ENCODE results near the gene CAP1. TPM values are rescaled to one million over a fixed set of nuclear protein-coding genes. Genes with fewer than 3 reads are reported as not detected.

CAP1 gene
- total and polyA plus RNA-seq, 7 donors = 177 to 412 (median 234) TPM

- Histone ChIP-seq H3K27me3 (no peaks in the 10 kb centered on the region), H3K27ac (no peak overlapping the region), H3K9me3 (no peaks in the 10 kb centered on the region), H3K4me3 (no peak overlapping the region), H3K36me3 (peaks cover 0 to 66% (median 27%) of the 10 kb centered on the region in 4 donors), H3K4me1 (no peaks in the 10 kb centered on the region)
- TF ChIP-seq POLR2A (IDR thresholded peaks at IDR 0.05) (no peak), CTCF (IDR thresholded peaks at IDR 0.05) (no peak), POLR2AphosphoS5 (IDR thresholded peaks at IDR 0.05) (no peak), EP300 (IDR thresholded peaks at IDR 0.05) (no peak)
- intact Hi-C loops (cut with DNase I) = no loop called here
- no peak for DNase-seq
- 87 to 91% methylated on average over 5 of the region's 5 CpGs for WGBS, 2 donors
These were observed 50.3 kb downstream of the CAP1 start for GRCh38 chr1:40090652-40091355.

GRCh38 chr1:40092241-40092640 lies 51.7 kb downstream of the CAP1 start:
- H3K4me1 ChIP-seq = peaks cover 0 to 8% (median 2%) of the 10 kb centered on the region in 4 donors
- TF ChIP-seq EP300 (IDR thresholded peaks at IDR 0.05) = no peak
- TF ChIP-seq POLR2A (IDR thresholded peaks at IDR 0.05) = no peak
- no peak for TF ChIP-seq CTCF (IDR thresholded peaks at IDR 0.05)
- no peak for TF ChIP-seq POLR2AphosphoS5 (IDR thresholded peaks at IDR 0.05)
- 95 to 98% methylated on average over 2 of the region's 2 CpGs for WGBS, 2 donors
- no peaks in the 10 kb centered on the region for H3K27me3 ChIP-seq
- no peak overlapping the region for H3K27ac ChIP-seq
- intact Hi-C loops (cut with DNase I) = no loop called here
- H3K36me3 ChIP-seq = peaks cover 0 to 54% (median 26%) of the 10 kb centered on the region in 4 donors
- no peaks in the 10 kb centered on the region for H3K9me3 ChIP-seq
- no peak for DNase-seq
- no peak overlapping the region for H3K4me3 ChIP-seq

- peaks cover 0 to 14% (median 7%) of the 10 kb centered on the region in 4 donors for H3K4me1 ChIP-seq
- no peaks in the 10 kb centered on the region for H3K27me3 ChIP-seq
- TF ChIP-seq CTCF (IDR thresholded peaks at IDR 0.05) (no peak), POLR2A (IDR thresholded peaks at IDR 0.05) (no peak), EP300 (IDR thresholded peaks at IDR 0.05) (no peak), POLR2AphosphoS5 (IDR thresholded peaks at IDR 0.05) (no peak)
- no peaks in the 10 kb centered on the region for H3K9me3 ChIP-seq
- no peak for DNase-seq
- intact Hi-C loops (cut with DNase I) = no loop called here
- H3K27ac ChIP-seq = no peak overlapping the region
- H3K36me3 ChIP-seq = peaks cover 0 to 47% (median 21%) of the 10 kb centered on the region in 4 donors
- 71 to 74% methylated on average over 6 of the region's 6 CpGs for WGBS, 2 donors
- no peak overlapping the region for H3K4me3 ChIP-seq
These were observed 52.4 kb downstream of the CAP1 start for GRCh38 chr1:40092706-40093639.

GRCh38 chr1:40094466-40095110 lies 54.1 kb downstream of the CAP1 start:
- H3K9me3 ChIP-seq = no peaks in the 10 kb centered on the region
- TF ChIP-seq CTCF (IDR thresholded peaks at IDR 0.05) (no peak), POLR2AphosphoS5 (IDR thresholded peaks at IDR 0.05) (no peak), EP300 (IDR thresholded peaks at IDR 0.05) (no peak), POLR2A (IDR thresholded peaks at IDR 0.05) (no peak)
- peaks cover 0 to 14% (median 7%) of the 10 kb centered on the region in 4 donors for H3K4me1 ChIP-seq
- no peak overlapping the region for H3K4me3 ChIP-seq
- H3K27ac ChIP-seq = no peak overlapping the region
- 68 to 76% methylated on average over 4 of the region's 4 CpGs for WGBS, 2 donors
- H3K27me3 ChIP-seq = no peaks in the 10 kb centered on the region
- no peak for DNase-seq
- peaks cover 0 to 31% (median 12%) of the 10 kb centered on the region in 4 donors for H3K36me3 ChIP-seq
- intact Hi-C loops (cut with DNase I) = no loop called here
